ENCODE results near the gene COL27A1.
"Not testable (repeated sequence)": the region's sequence is repeated elsewhere in the genome, so short reads cannot be mapped to it uniquely, and the experiment has no call there.

The COL27A1 gene

DNA sequence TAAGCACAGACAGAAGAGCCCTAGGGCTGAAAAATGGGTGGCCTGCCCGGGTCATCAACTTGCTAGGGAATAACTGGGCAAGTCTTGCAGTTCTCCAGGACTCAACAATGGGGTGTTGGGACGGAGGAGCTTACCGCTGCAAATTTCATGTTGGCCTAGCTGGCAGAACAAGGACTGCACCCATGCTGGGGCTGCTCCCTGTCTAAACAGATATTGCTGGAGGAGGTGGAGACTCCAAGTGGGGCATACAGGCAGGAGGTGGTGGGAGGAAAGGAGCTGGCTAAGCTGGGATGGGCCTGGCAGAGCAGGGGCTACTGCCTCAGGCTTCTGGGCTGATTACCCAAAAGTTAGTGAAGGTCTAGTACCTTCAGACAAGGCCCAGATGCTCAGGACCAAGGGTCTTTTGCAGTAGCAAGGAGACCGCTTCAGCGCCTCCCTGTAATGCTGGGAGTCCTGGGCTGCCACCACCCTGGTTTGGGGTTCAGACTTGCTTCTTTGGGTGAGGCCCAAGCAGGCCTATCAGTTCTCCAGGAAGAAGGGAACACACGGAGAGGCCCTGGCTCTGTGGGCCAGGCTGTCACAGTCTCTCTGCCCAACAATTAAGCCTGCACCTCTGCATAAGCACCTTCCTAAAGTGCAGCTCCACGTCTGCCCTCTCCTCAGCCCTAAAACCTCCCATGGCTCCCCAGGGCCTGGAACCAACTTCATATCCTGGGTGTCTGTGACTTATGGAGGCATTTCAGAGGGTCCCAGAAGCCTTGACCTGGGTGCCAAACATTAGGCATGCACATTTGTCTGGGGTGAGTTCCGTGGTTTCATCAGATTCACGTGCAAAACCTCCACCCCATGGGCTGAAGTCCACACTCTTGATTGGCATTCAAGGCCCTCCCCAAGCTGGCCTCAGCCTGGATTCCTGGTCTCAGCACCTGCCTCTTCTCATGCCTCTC, 32.0 kb upstream of the COL27A1 start:
- DNase-seq (ENCODE audit: low spot score) = no peak

DNA sequence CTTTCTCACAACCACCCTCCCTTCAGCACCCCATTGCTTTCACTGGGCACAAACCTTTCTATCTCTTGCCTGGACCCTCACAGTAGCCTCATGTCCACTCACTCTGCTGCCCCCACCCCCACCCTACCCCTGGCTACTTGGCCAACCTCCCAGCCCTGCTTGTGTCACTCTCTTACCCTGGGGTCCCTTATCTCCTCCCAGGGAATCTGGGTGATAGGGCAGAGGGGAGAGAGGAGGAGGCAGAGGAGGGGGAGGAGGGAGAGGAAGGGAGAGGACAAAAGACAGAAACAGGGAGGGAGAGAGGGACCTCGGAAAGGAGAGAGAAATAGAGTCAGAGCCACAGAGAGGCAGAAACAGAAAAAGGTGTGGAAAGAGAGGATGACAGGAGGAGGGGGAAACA, 31.2 kb upstream of the COL27A1 start:
- DNase-seq (ENCODE audit: low spot score) = no peak

DNA sequence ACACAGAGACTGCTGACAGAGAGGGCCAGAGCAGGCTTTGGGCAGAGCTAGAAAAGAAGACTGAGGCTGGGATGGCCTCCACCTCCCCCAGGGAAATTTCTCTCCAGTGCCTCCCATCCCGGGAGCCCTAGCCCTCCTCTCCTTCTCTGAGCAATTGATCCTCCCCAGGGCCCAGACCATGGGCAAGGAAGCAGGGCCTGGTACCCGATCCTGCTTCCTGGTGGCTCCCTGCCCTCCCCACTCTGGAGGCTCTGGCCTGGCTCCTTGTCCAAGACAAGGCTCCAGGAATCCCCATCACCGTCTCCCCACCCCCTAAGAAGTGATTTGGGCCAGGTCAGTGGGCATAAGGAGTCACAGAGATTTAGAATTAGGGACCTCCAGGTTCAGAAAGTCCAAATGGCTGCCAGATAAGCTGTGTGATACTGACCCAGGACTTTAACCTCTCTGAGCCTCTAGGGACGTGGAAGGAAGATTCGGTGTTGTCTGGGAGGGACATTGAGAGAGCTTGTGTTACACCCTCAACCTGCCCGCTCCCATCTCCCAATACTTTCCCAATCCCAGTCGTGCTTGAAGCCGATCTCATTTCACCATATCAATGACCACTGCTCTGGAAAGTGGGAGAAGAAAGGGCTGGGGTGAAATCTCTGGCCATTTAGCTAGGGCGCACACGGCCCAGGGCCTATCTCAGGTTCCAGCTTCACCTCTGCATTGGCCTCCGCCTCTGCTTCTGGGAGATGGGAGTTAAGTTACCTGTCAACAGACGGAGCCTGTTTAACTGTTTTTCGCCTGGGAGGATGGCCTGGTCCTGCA, 30.5 kb upstream of the COL27A1 start:
- no peak for DNase-seq (ENCODE audit: low spot score)

DNA sequence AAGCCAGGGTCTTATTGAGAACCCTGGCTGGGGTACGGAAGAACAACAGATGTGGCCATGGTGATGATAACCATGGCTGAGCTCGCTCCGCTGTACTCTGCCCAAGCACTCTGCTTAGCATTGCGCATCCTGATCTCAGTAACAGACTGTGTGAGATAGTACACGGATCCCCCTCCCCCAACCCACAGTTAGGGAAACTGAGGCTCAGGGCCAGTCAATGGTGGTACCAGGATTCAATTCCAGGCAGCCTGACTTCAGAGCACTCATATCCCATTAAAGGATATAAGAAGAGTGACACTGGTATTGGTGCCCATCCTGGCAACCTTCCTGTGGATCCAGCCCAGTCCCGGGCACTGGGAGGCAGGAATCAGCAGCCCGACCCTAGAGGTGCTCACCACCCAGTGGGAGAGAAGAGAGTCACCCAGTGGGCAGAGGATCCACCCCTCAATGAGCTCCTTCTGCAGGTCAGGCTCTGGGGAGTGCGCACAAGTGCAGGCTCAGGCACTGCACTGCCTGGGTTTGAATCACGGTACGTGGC, 29.8 kb upstream of the COL27A1 start:
- DNase-seq (ENCODE audit: low spot score) = no peak

DNA sequence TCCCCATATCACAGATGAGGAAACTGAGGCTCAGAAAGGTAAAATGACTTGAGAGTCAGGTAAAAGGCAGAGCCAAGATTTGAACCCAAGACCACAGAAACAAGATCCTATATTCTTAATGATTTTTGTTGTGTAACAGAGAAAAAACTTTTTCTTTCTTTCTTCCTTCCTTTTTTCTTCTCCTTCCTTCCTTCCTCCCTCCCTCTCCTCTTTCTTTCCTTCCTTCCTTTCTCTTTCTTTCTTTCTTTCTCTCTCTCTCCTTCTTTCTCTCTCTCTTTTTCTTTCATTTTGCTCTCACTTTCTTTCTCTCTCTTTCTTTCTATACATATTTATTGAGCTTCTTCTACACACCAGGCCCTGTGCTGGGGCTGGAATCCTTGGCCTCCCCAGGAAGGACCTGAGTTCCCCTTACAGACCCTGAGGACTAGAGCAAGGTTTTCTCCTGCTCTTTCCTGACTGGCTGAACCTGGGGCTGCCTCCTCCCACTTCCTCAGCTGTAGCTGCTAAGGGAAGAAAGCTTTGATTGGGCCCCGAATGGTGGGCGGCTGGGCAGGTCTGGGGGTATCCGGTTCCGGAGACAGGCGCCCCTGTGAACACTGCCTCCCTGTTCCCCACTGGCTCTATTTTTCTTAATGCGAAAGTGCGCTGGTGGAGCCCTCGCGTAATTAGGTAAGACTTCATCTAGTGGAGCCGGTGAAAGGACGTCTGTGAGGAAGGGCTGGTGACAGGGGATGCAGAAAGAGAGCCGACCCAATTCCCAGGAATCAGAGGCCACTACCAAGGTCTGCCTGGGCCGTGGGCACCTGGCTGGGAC, 28.9 kb upstream of the COL27A1 start:
- no peak for DNase-seq (ENCODE audit: low spot score)

DNA sequence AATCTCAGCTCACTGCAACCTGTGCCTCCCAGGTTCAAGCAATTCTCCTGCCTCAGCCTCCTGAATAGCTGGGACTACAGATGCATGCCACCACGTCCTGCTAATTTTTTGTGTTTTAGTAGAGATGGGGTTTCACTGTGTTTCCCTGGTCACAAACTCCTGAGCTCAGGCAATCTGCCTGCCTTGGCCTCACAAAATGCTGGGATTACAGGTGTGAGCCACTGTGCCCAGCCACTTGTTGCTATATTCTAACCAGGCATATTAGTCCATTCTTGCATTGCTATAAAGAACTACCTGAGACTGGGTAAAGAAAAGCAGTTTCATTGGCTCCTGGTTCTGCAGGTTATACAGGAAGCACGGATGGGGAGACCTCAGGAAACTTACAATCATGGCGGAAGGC, 26.6 kb upstream of the COL27A1 start:
- DNase-seq (ENCODE audit: low spot score) = not testable (repeated sequence)

DNA sequence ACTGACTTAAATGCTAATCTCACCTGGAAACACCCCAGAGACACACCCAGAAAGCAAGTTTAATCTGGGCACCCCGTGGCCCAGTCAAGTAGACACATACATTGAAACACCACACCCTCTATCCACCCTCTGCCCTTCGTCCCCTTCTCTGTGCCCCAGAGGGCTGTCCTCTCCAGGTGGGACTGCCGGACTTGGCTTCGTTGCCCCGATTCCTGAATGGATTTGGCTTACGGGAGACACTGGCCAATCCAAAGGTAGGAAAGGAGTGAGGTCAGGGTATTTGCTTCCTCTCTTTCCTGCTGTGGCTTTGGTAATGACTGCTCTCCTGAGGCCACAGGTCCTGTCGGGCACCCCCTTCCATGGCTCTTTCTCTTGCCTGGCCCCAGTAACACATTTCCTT, 25.2 kb upstream of the COL27A1 start:
- DNase-seq (ENCODE audit: low spot score) = no peak

DNA sequence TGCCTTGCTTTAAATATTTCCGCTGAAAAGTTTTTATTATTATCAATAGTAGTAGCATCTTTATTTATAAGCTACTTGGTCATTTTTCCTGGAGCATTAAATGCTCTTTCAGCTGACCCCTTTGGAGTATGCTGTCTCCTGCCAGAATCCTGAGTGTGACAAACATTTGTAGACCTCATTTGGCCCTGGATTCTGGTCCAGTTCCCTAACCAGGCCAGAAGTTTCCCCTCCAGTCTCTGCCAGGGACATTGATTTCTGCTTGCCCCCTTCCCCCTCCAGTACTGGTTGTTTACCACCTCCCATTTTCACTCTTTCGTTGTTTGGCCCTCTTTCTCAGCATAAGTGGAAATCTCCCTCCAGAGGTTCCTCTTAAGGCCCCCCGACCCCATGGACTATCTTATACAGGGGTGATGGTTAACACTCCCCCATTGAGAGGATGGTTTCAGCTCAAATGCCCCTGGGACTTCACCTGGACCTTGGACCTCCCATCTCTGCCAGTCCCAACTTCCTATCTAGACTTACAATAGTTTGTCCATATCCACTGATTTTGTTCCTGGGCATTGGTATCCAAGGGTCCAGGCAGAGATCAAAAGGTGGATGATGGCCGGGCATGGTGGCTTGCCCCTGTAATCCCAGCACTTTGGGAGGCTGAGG, 24.6 kb upstream of the COL27A1 start:
- no peak for DNase-seq (ENCODE audit: low spot score)

DNA sequence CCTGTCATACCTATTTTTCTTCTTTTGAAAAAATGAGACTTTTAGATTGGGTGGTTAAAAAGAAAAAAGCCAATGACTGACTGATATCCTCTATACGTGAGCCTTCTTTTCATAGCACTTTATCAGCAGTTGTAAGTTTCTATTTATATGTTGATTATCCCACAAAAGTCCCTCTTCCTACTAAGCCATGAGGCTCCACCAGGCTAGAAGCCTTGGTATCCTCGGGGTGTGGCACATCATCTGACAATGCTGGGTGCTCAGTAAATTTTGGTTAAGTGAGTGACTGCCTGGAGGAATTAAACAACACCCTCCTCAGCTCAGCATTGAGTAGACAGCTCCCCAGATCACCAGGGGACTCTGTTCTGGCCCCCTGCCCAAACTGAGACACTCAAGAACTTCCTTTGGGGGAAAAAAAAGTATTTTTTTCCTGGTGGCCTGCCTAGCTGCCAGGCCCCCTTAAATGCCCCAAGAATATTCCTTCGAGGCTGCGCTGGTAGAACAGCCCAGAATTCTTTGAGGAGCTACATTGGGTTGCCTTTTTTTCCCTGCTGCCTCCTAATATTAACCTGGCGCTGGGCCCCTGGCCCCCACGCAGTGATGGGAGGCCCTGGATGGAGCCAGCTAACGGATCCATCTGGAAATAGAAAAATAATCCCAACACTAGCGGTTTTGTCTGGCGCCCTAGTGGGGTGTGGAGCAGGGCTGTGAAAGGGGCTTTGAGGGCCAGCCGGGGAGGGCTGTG, 23.4 kb upstream of the COL27A1 start:
- no peak for DNase-seq (ENCODE audit: low spot score)

DNA sequence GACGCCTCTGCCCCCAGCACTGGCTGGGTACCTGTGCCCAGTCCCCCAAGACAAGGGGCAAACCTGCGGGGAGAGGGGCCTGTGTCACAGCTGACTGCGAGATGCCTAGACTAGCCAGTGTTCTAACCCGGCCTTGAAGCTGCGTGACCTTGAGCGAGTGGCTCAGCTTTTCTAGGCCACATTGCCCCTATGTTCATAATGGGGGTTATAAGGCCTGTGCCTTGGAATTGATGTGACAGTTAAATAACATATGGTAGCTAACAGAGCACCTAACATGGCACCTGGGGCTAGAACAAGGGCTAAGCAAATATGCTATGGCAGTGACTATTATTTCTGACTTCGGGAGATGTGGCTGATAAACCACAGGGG, 22.8 kb upstream of the COL27A1 start:
- no peak for DNase-seq (ENCODE audit: low spot score)

DNA sequence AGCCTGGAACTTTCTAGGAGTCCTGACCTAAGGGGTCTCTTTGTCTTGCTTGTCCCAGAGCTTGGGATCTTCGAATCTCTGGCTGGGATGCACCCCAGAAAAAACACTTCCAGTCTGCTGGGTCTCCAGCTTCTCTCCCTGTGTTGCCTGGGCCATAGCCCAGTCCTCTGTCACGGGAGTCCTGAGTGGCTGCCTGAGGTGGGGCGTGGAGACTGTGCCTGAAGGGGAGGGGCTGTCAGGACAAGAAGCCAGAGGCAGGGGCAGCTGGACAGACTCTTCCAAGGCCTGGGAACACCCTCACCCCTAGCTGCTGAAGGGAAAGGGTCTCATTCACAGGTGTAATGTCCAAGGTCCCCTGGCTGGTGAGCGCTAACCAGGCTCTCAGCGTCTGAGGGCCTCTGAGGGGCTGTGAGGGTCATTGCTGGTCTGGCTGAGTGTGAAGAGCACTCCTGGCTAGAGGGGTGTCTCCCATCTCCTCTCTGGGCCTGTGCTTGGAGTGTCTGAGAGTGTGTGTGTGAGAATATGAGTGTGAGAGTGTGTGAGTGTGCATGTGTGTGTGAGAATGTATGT, 20.4 kb upstream of the COL27A1 start:
- DNase-seq (ENCODE audit: low spot score) = no peak

DNA sequence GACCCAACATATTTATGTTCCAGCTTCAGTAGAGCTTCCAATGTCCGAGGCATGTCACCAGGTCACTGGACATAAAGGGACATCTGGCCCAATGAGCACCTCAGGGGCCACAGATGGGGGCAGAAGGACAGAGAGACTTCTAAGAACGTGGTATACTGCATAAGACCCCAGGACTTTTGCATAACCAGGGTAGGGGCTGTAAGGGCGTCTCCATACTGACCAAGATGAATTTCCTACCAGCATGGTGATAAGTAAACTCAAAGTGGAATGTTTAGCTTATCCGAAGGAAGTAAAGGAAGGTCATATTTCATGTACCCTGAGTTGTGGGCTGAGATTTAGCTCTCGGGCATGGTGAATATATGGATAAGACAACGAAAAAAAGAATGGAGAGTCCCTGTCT, 17.5 kb upstream of the COL27A1 start:
- no peak for DNase-seq (ENCODE audit: low spot score)

DNA sequence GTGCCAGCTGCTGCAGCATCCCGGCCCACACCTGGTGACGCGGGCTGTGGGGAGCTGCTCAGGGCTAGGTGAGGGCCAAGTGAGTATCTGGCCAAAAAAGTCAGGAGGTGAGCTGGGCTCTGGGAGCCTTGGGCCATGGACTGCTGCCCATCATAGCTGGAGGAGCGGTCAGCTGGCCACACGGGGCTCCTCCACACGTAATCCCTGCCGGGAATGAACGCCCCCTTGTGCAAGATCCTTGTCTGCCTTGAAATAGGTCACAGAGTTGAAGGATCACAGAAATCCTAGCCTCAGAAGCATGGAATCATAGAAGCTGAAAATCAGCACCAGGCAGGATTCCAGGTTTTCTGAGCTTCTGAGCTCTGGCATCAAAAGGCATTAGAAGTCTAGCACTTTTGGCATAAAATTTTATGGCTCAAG, 16.8 kb upstream of the COL27A1 start:
- no peak for DNase-seq (ENCODE audit: low spot score)

DNA sequence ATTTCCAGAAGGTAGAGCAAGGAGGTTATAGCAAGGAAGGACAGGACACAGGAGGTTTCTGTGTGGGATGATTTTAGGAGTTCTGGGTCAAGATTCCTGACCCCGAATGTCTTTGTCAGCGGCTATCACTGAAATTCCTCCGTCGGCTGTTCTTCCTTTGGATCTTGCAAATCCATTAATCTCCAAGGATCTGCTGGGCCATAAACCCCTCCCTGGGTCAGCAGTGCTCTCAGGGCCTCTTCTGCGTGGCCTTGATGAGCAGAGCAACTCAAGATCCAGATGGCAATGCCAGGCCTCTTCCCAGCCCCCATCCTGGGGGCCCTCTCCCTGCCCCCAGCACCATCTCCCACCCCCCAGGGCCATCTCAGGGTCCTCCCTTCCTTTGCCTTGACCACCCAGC, 16.3 kb upstream of the COL27A1 start:
- no peak for DNase-seq (ENCODE audit: low spot score)

DNA sequence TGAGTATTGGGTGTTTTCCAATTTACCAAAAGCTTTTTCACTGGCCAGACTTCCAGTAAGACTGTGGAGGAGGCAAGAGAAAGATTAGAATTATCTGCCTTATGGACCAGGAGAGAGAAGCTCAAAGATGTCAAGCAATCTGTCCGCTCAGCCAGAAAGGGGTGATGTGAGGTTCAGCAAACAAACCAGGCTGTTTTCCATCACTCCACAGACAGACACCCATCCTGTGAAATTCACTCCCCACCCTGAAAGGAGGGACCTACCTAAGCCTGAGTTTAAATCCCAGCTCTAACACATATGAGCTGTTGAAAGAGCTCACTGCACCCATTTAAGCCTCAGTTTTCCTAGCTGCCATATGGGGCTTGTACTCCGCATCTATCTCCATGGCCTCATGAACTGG, 14.9 kb upstream of the COL27A1 start:
- DNase-seq (ENCODE audit: low spot score) = no peak

DNA sequence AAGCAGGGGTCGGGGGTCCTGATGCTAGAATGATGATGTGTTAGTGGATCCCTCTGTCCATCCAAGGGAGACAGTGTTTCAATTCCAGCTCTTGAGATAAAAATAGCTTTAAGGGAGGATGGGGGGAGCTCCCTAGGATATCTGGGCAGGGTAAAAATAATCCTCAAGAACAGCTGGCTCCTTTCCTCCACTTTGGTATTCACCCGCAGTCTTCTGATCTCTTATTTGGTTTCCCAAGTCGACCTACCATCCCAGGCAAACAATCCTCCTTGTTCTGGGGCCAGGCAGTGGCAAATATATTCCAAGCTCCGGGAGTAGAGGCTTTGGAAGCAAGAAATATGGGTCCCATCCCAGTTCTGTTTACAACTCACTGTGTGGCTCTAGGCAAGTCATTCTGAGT, 14.5 kb upstream of the COL27A1 start:
- no peak for DNase-seq (ENCODE audit: low spot score)

DNA sequence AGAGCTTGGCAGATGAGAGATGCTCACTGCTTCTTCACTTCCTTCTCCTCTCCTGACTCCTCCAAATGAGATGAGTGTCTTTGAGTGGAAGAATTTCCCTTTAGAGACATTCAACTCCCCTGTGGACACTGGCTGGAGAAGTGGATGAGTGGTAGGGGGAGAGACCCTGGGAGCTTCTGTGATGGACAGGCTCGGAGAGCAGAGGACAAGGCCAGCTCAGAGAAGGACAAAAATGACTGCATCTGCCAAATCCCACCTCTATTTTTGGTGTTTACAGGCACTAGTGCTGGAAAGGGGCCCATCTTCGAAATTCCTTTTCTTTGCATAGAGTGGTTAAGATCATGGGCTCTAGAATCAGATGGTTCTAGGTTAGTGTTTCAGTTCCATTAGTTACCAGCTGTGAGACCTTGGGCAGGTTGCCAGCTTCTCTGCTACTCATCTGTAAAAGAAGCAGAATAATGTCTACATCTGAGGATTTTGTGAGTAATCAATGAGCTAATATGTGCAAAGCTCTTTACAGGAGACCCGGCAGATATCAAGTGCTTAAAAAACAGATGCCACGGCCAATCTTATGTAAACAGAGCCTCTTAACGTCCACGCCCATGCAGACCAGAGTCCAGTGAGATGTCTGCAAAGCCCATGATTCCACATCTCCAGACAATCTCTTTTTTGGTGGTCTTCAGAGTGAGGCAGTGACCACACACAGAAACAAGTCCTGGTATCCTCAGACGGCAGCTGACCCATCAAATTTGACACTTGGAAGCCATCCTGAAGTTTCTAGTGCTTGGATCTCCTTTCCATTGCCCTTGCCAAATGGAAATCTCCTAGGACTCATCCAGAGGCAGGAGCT, 13.6 kb upstream of the COL27A1 start:
- no peak for DNase-seq (ENCODE audit: low spot score)

DNA sequence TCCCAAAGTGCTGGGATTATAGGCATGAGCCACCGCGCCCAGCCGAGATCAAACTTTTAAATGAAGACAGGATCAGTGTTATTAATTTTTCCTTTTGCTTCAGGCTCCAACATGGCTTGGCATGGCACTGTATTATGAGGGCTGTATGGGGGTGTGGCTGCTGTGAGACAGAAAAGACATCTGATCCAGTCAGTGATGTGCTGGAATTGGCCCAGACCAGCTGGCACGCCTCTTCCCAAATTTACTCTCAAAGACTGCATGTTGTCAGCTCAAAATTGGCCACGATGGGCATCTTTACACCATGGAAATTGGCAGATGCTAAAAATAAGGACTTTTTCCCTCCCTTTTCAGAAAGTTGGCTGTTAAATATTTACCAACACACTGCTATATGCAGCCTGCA, 12.1 kb upstream of the COL27A1 start:
- DNase-seq (ENCODE audit: low spot score) = no peak

DNA sequence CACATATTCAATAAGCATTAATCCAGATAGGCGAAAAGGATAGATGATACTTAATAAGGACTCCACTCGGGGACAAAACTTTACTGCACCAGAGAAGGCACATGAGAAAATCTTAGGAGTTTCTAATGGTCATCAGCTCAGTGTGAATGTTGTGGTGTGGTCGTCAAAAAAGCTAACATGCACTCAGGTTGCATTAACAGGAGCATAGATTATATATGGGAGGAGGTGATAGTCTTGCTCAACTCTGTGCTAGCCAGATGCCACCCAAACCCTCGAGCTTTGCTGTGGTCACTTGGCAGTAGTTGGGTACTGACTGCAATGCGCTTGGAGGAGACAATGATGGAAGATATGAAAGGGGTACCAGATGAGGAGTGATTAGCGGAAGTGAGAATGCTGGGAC, 8.6 kb upstream of the COL27A1 start:
- no peak for DNase-seq (ENCODE audit: low spot score)

DNA sequence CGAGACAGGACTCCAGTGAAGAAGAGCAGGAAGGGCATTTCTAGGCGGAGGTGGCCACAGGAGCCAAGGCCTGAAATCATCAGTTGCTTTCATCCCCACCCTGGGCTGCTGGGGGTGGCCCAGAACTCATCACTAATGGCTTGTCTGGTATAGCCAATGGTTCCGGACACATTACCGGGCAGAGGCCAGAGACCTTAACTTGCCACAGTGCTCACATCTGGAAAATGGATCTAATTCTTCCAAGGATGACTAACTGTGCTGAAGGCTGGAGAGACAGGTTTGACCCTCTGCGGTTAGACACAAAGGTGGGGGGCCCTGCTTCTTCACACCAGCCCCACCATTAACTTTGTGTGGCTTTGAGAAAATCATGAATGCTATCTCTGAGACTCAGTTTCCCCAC, 6.2 kb upstream of the COL27A1 start:
- DNase-seq (ENCODE audit: low spot score) = no peak

All from CD4-positive, alpha-beta T cell treated with Interleukin-2 at 100 ng/mL for 4 hours (primary cell).